ENCODE results near the gene PLPP4. TPM values are rescaled to one million over a fixed set of nuclear protein-coding genes. Genes with fewer than 3 reads are reported as not detected.

The PLPP4 gene
- total RNA-seq, 2 donors from 2014 or later = not detected

GRCh38 chr10:120587061-120587460 lies 130.0 kb downstream of the PLPP4 start:
- H3K9me3 Mint-ChIP-seq = no peaks in the 10 kb centered on the region
- DNase-seq (ENCODE audit: low spot score) (no peak), ATAC-seq (no peak)
- H3K4me3 Mint-ChIP-seq = no peak overlapping the region
- H3K36me3 Mint-ChIP-seq = no peaks in the 10 kb centered on the region
- peaks cover 0 to 4% of the 10 kb centered on the region in 2 donors for H3K27me3 Mint-ChIP-seq
- no peak overlapping the region for H3K27ac Mint-ChIP-seq
- peaks cover 19 to 21% of the 10 kb centered on the region in 2 donors for H3K4me1 Mint-ChIP-seq (ENCODE audit: low read depth in 2 of 2)

GRCh38 chr10:120588311-120588710 lies 131.3 kb downstream of the PLPP4 start:
- ATAC-seq (no peak), DNase-seq (ENCODE audit: low spot score) (no peak)
- Mint-ChIP-seq H3K4me1 (ENCODE audit: low read depth in 2 of 2) (peaks cover 12% of the 10 kb centered on the region in 2 donors), H3K27ac (no peak overlapping the region), H3K36me3 (no peaks in the 10 kb centered on the region), H3K4me3 (no peak overlapping the region), H3K9me3 (no peaks in the 10 kb centered on the region), H3K27me3 (peaks cover 0 to 4% of the 10 kb centered on the region in 2 donors)

GRCh38 chr10:120593693-120594092 lies 136.7 kb downstream of the PLPP4 start:
- no peak for ATAC-seq
- Mint-ChIP-seq H3K4me1 (ENCODE audit: low read depth in 2 of 2) (no peaks in the 10 kb centered on the region), H3K4me3 (no peak overlapping the region), H3K36me3 (no peaks in the 10 kb centered on the region), H3K27me3 (peaks cover 0 to 2% of the 10 kb centered on the region in 2 donors), H3K9me3 (no peaks in the 10 kb centered on the region), H3K27ac (no peak overlapping the region)
- no peak for DNase-seq (ENCODE audit: low spot score)

DNA sequence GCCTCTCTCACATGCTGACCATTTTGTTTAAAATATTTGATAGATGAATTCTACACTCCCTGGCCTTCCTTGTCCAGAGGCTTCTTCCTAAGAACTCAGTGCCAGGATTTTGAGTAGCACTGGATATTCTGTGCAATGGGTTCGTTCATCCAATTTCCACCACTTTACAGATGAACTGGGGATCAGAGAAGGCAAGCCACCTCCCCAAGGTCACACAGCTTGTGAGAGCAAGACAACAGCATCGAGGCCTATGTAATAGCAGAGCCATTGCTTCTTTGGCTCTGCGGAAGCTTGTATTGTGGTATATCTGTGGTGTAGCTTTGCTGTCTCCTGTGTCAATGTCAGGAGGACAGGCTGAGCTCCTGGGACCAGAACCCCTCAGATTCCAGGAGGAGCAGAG lies 140.9 kb downstream of the PLPP4 start:
- no peak overlapping the region for H3K4me3 Mint-ChIP-seq
- H3K9me3 Mint-ChIP-seq = no peaks in the 10 kb centered on the region
- no peaks in the 10 kb centered on the region for H3K27me3 Mint-ChIP-seq
- ATAC-seq (no peak), DNase-seq (ENCODE audit: low spot score) (no peak)
- H3K36me3 Mint-ChIP-seq = no peaks in the 10 kb centered on the region
- peaks cover 6 to 15% of the 10 kb centered on the region in 2 donors for H3K4me1 Mint-ChIP-seq (ENCODE audit: low read depth in 2 of 2)
- H3K27ac Mint-ChIP-seq = no peak overlapping the region

- no peak for DNase-seq (ENCODE audit: low spot score)
- peak in 1 of 2 donors; percentile 15 for ATAC-seq
- Mint-ChIP-seq H3K4me3 (no peak overlapping the region), H3K36me3 (no peaks in the 10 kb centered on the region), H3K27me3 (no peaks in the 10 kb centered on the region), H3K27ac (no peak overlapping the region), H3K9me3 (no peaks in the 10 kb centered on the region), H3K4me1 (ENCODE audit: low read depth in 2 of 2) (peaks cover 6 to 15% of the 10 kb centered on the region in 2 donors)
Observed at GRCh38 chr10:120598386-120598785, 141.4 kb downstream of the PLPP4 start.

DNA sequence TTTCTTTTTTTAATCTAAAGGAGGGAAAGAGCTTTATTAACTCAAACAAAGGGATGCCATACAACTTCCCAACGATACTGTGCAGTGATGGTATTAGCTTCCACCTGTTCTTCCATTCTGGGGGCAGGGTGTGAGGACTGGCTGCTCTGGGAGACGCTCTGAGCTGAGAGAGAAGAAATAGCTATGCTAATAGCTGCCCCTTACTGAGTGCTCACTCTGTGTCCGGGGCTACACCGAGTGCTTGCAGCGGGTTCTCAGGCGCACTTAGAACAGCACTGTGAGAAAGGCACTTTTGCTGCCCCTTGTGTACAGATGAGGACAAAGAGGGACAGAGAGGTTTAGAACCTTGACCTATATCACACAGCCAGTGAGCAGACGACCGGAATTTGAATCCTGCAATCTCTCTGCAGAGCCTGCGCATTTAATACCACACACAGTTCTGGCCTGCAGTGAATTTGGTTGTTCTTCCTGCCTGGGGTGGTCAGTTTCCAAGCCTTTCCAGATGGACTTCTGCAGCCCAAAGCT lies 142.2 kb downstream of the PLPP4 start:
- ATAC-seq = no peak

DNA sequence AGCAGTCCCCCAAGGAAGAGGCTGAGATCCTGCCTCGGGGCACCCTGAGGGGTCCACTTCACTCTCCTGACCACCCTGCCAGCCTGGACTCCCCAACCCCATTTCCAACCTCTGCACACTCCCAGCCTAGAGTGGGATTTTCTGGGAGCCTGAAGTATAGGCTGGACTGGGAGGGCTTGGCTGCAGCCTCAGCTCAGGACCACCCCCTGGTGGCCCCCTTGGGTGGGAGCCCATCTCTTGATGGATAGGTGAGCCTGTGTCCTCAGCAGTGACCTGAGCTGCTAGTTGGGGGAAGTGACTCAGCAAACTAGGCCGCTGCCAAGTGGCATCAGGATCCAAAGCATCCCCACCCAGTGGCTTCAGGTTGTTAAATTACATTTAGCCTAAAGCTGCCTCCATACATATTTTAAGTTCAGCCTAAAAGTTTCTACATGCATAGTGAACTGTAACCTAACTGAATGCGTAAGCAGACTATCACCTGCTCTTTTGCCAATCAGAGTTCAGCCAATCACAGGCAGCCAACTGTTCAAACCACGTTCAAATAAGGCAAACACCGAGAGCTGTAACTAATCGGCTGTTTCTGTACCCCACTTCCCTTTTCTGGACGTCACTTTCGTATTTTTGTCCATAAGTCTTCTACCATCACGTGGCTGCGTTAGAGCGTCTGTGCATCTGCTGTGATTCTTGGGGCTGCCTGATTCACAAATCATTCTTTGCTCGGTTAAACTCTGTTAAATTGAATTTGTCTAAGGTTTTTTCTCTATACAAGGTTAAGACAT lies 144.0 kb downstream of the PLPP4 start:
- H3K27me3 Mint-ChIP-seq = no peaks in the 10 kb centered on the region
- ATAC-seq (peak; percentile 22 to 30), DNase-seq (ENCODE audit: low spot score) (no peak)
- no peaks in the 10 kb centered on the region for H3K9me3 Mint-ChIP-seq
- H3K4me1 Mint-ChIP-seq (ENCODE audit: low read depth in 2 of 2) = peaks cover 6 to 15% of the 10 kb centered on the region in 2 donors
- peak overlapping the region in 1 of 2 donors; percentile 12 for H3K27ac Mint-ChIP-seq
- no peaks in the 10 kb centered on the region for H3K36me3 Mint-ChIP-seq
- H3K4me3 Mint-ChIP-seq = no peak overlapping the region

More for the DNA sequence above, 142.2 kb downstream of the PLPP4 start:
- Mint-ChIP-seq H3K4me1 (ENCODE audit: low read depth in 2 of 2) (peaks cover 6 to 15% of the 10 kb centered on the region in 2 donors), H3K27me3 (no peaks in the 10 kb centered on the region), H3K36me3 (no peaks in the 10 kb centered on the region), H3K9me3 (no peaks in the 10 kb centered on the region), H3K27ac (no peak overlapping the region), H3K4me3 (no peak overlapping the region)
- no peak for DNase-seq (ENCODE audit: low spot score)

DNA sequence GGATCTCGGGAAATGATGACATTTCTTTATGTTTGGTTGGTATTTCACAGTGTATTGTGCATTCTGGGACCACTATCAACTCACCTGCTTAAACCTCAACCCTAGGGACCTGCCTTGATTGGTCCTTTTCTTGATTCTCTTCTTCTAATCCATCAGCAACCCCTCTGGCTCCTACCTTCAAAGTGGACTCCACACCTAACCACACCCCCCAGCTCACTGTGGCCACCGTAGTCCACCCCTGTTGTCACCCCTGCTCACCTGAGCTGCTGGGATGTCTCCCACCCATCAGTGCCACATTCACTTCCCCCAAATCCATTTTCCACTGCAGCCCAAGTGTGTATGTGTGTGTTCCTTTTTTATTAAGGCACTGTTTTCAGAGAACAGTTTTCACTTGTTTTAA lies 145.0 kb downstream of the PLPP4 start:
- no peak overlapping the region for H3K4me3 Mint-ChIP-seq
- no peak overlapping the region for H3K27ac Mint-ChIP-seq
- no peaks in the 10 kb centered on the region for H3K27me3 Mint-ChIP-seq
- no peaks in the 10 kb centered on the region for H3K9me3 Mint-ChIP-seq
- ATAC-seq (no peak), DNase-seq (ENCODE audit: low spot score) (no peak)
- H3K4me1 Mint-ChIP-seq (ENCODE audit: low read depth in 2 of 2) = peaks cover 6 to 15% of the 10 kb centered on the region in 2 donors
- H3K36me3 Mint-ChIP-seq = no peaks in the 10 kb centered on the region

GRCh38 chr10:120605410-120605809 lies 148.4 kb downstream of the PLPP4 start:
- Mint-ChIP-seq H3K4me3 (no peak overlapping the region), H3K9me3 (no peaks in the 10 kb centered on the region), H3K27me3 (peaks cover 7 to 8% of the 10 kb centered on the region in 2 donors), H3K36me3 (no peaks in the 10 kb centered on the region), H3K4me1 (ENCODE audit: low read depth in 2 of 2) (peaks cover 6 to 12% of the 10 kb centered on the region in 2 donors), H3K27ac (no peak overlapping the region)
- ATAC-seq (no peak), DNase-seq (ENCODE audit: low spot score) (no peak)

- DNase-seq (ENCODE audit: low spot score) = no peak
- Mint-ChIP-seq H3K9me3 (no peaks in the 10 kb centered on the region), H3K27me3 (peaks cover 7 to 10% of the 10 kb centered on the region in 2 donors), H3K27ac (no peak overlapping the region), H3K4me1 (ENCODE audit: low read depth in 2 of 2) (peaks cover 4 to 7% of the 10 kb centered on the region in 2 donors), H3K4me3 (no peak overlapping the region), H3K36me3 (no peaks in the 10 kb centered on the region)
- ATAC-seq = no peak
Observed at GRCh38 chr10:120606051-120606764, 149.2 kb downstream of the PLPP4 start.

DNA sequence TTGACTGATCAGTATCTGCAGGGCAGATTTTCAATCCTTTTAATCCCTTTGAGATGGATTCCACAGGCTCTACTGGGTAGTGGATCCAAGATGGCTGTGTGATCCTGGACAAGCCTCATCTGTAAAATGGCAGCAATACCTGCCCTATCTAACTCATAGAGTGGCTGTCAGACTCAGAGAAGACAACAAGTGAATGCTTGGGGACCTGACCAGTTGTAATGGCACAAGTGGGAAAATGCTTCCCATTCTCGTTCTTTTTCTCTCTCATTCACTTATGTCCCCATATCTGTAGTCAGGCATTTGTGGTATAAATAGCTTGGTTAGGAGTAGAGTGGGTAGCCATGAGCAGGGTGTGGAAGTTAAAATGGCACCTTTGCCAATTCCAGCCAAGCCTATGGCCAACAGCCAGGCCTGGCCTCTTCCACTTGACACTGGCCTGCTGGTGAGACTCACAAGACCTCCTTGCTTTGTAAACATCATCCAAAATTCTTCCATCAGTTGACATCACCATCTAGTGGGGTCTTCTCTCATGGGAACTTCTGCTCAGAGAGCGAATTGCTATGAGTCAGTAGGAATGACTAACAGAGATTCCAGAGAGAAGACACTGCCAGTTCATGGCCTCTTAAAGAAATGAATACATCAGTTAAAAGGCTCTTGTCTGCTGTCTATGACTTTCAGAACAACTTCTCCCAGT lies 150.1 kb downstream of the PLPP4 start:
- Mint-ChIP-seq H3K9me3 (no peaks in the 10 kb centered on the region), H3K4me3 (no peak overlapping the region), H3K27me3 (peaks cover 10 to 13% of the 10 kb centered on the region in 2 donors), H3K36me3 (no peaks in the 10 kb centered on the region), H3K27ac (no peak overlapping the region), H3K4me1 (ENCODE audit: low read depth in 2 of 2) (peaks cover 0 to 1% of the 10 kb centered on the region in 2 donors)
- ATAC-seq = no peak
- no peak for DNase-seq (ENCODE audit: low spot score)

GRCh38 chr10:120607710-120608703 lies 151.0 kb downstream of the PLPP4 start:
- peaks cover 12 to 14% of the 10 kb centered on the region in 2 donors for H3K27me3 Mint-ChIP-seq
- H3K9me3 Mint-ChIP-seq = no peaks in the 10 kb centered on the region
- H3K27ac Mint-ChIP-seq = no peak overlapping the region
- H3K4me3 Mint-ChIP-seq = no peak overlapping the region
- H3K4me1 Mint-ChIP-seq (ENCODE audit: low read depth in 2 of 2) = no peaks in the 10 kb centered on the region
- ATAC-seq = no peak
- DNase-seq (ENCODE audit: low spot score) = no peak
- no peaks in the 10 kb centered on the region for H3K36me3 Mint-ChIP-seq

DNA sequence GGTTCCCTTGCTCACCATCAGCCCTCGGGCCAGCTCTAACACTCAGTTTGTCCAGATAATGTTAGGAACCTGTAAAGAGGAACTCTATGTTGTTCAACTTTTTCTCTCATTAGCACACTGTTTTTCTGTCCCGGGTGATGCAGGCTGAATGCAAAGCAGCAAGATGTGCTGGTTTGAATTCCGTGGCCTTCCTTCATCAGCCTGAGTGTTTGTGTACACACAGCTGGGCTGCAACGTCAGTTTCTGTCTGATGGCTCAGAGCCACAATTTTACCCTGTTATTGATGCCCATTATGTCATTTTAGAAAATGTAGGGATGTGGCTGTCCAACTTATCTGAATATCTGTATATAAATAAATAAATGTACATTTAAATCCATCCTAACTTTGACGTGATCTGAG lies 152.0 kb downstream of the PLPP4 start:
- ATAC-seq = no peak

More for the DNA sequence above, 152.0 kb downstream of the PLPP4 start:
- no peaks in the 10 kb centered on the region for H3K36me3 Mint-ChIP-seq
- H3K9me3 Mint-ChIP-seq = no peaks in the 10 kb centered on the region
- no peak overlapping the region for H3K4me3 Mint-ChIP-seq
- H3K4me1 Mint-ChIP-seq (ENCODE audit: low read depth in 2 of 2) = no peaks in the 10 kb centered on the region
- H3K27me3 Mint-ChIP-seq = peaks cover 14 to 17% of the 10 kb centered on the region in 2 donors
- no peak overlapping the region for H3K27ac Mint-ChIP-seq
- no peak for DNase-seq (ENCODE audit: low spot score)
